GM21360 (cell line): ENCODE results near the gene CAPRIN1.

ENCODE experiments used
- ATAC-seq: cut with Tn5 transposase; IDR thresholded peaks from one replicate; pipeline ENCODE4 v1.9.1; 2021; ENCODE audit warnings: mild to moderate bottlenecking, moderate library complexity; ENCODE audit not compliant: unreplicated experiment

The CAPRIN1 gene, protein sequence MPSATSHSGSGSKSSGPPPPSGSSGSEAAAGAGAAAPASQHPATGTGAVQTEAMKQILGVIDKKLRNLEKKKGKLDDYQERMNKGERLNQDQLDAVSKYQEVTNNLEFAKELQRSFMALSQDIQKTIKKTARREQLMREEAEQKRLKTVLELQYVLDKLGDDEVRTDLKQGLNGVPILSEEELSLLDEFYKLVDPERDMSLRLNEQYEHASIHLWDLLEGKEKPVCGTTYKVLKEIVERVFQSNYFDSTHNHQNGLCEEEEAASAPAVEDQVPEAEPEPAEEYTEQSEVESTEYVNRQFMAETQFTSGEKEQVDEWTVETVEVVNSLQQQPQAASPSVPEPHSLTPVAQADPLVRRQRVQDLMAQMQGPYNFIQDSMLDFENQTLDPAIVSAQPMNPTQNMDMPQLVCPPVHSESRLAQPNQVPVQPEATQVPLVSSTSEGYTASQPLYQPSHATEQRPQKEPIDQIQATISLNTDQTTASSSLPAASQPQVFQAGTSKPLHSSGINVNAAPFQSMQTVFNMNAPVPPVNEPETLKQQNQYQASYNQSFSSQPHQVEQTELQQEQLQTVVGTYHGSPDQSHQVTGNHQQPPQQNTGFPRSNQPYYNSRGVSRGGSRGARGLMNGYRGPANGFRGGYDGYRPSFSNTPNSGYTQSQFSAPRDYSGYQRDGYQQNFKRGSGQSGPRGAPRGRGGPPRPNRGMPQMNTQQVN

DNA sequence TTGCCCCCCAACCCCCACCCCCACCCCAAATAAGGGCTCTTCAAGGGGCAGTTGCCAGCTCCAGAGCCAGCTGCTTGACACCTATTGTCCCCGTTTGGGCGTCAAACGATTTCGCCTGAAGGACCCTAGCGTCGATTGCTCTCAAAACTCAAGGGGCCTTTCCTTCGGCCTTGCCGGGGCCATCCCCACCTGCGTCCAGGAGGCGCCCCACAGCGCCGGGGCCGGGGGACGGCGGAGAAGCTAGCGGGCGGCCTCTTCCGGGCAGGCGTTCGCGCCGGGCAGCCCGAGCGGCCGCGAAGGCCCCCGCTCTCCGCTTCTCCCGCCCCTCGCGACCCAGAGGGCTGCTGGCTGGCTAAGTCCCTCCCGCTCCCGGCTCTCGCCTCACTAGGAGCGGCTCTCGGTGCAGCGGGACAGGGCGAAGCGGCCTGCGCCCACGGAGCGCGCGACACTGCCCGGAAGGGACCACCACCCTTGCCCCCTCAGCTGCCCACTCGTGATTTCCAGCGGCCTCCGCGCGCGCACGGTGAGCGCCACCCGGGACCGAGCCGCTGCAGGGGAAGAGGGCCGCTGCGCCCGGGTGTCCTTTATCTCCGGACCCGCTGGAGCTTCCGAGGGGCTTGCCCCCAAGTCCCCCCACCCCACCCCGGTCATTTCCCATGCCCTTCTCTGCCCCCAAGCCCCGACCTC, at the start of gene CAPRIN1:
Gene CAPRIN1, plus strand, starts transcription at position 383 of the 687 bp plus-strand sequence. CDS start 690 bp downstream, outside the sequence.
- ATAC-seq, result peak; percentile 63

DNA sequence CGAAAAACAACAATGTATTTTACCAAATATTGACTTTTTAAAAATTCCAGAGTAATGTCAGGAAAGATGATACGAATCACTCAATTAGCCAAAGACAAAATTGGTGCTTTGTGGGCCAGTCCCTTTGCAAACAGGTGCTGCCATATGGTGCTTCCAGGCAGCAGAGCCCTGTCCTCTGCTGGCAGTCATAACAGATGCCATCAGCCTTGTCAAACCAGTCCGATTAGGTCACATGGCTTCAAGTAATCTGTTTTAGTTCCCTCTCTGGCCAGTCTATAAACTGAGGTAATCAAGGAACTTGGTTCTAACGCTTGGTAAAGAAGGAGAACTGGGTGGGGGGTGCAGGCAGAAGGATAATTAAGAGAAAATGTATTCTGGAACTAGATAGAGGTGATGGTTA, 49.1 kb upstream of the CAPRIN1 start:
- no peak for ATAC-seq

DNA sequence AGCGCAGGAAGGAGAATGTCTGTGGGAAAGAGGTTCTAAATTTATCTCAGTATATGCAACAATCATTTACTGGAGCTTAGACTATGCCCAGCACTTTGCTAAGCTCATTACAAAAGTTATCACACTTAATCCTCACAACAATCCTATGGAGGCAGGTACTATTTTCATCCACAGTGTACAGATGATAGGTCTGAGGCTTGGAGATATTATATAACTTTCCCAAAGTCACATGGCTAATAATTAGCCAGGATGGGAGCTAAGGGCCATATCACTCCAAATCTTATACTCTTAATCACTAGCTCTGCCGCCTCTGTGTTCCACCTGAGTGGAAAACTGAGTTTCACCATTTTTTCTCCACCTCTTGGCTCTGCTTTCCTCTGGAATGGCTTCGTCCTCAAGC, 47.3 kb upstream of the CAPRIN1 start:
- ATAC-seq, result no peak

DNA sequence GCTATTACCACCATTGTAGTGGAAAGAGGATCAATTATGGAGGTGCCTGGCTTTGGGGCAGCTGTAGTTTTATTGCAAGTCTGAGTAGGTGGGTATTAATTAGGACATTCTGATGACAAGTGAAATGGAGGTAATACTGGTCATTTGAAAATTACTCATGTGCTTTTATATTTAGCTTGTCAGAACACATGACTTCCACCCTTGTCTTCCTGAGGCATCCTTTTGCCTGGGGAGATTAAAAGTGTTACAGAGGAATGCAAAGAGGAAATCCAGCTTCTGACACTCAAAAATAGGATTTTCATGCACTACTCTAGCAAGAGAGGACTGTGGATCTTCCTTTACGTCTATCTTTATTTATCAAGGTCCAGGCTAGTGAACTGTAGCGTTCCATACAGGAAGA, 44.7 kb upstream of the CAPRIN1 start:
- no peak for ATAC-seq

DNA sequence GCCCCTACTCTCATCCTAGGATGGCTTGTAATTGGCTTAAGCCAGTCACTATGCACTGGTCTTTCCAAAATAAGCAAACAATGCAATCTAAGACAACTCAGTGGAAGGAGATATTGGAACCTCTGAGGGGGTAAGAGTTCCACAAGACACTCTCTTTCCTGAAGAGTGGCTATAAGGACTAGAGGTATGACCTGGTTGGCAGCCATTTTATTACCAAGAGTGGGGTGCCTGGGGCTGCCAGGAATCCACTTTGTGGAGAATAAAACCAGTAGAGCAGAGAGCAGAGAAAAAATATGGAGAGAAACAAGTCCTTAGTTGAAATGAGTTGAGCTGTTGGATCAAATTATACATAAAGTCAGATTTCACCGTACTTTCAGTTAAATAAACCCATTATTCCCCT, 38.8 kb upstream of the CAPRIN1 start:
- ATAC-seq, result no peak

DNA sequence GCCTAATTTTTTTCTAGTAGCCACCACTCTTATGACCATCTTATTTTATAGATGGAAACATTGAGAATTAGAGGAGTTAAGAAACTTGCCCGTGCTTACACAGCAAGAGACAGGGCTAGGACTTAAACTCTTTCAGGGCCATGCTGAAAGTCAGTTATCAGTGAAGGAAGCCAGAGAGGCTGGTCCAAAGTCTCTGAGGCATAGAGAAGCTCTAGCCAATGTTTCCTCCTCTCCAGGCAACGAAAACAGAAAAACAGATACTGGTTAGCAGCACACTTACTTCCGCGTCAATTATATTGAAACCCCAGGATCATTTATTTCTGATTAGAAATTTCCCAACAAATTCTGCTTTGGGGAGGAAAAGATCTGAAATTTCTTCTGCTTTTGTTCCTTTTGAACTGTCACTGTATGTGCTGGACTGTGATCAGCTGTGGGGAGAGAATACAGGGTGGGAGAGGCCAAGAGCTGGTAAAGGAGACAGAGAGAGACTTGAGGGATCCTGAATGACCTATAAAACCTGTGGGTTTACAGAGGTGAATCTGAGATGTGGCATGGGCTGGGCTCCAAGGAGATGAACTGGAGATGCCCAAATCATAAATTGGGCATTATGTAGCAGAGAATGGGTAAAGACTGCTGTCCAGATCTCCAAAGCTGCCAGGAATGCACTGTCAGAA, 37.5 kb upstream of the CAPRIN1 start:
- ATAC-seq, result no peak

DNA sequence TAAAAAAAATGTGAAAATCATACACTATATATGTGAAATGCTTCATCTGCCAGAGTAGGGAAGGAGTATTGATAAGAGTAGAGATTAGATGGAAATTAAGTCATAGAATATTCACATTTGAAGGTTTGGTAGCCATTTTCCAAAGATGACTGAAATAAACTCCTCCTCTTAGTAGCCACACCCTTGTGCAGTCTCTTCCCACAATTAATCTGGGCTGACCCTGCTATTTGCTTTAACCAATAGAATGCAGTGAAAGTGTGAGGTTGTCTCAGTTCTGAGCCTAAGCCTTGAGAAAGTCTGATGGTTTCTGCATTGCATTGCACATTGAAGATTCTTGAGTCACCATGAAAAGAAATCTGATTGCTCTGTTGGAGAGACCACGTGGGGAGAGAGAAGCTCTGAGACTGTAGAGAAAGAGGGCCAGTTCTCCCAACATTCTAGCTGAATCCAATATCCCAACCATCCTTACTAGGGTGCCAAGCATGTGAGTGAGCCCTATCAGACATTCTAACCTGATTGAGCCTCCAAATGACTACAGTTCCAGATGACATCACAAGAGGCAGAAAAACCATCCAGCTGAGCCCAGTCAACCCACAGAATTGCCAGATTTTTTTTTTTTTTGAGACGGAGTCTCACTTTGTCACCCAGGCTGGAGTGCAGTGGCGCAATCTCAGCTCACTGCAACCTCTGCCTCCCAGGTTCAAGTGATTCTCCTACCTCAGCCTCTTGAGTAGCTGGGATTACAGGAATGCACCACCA, 29.4 kb upstream of the CAPRIN1 start:
- ATAC-seq, result no peak

DNA sequence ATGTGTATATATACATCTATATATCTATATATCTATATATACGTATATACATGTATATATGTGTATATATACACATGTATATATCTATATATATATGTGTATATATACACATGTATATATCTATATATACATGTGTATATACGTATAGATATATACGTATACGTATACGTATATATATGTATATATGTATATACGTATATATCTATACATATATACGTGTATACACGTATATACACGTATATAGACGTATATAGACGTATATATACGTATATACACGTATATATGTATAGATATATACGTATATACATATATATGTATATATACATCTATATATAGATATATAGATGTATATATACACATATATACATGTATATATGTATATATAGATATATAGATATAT, 25.1 kb upstream of the CAPRIN1 start:
- ATAC-seq, result no peak

DNA sequence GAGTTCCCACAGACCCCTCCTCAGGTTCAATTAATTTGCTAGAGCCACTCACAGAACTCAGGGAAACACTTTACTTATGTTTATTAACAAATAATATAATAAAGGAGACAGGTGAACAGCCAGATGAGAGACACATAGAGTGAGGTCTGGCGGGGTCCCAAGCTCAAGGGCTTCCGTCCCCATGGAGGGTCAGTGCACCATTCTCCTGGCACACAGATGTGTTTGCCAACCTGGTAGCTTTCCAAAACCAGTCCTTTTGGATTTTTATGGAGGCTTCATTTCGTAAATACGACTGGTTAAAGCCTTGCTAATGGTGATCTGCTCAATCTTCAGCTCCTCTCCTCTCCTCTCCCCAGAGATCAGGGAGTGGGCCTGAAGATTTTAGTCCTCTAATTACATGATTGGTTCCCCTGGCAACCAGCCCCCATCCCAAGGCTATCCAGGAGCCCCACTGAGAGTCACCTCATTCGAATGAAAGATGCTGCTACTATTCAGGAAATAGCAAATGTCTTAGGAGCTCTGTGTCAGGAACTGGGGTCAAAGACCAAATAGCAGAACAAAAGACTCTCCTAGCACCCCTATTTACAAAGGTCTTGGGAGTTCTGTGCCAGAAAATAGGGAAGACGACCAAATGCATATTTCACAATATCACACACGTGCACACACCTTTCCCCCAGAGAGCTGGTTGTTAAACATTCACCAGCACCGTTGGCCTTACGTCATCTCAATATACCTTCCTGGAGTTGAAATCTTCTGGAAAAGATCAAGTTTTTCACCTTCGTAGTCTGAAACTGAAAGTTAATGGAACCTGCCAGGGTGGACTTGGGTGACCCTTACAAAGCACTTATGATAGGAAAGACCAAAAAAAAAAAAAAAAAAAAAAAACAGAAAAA, 23.8 kb upstream of the CAPRIN1 start:
- no peak for ATAC-seq

DNA sequence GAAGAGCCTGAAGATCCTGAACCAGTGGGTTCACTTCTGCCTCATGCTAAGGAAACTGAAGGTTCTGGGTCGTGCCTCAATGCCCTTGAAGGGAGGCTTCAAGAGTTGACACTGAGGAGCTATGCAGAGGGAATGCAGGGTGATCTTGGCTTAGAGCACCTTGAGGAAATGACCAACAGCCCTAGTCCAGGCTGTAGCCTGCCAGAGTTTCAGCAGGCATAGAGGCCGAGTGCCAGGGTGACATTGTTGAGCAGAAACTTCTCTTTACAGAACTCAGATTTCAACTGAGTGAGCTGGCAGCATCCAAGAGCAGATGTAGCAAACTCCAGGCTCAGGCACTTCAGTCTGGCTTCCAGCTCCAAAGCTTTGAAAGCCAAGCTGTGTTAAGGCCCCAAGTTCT, 23.1 kb upstream of the CAPRIN1 start:
- ATAC-seq, result no peak

DNA sequence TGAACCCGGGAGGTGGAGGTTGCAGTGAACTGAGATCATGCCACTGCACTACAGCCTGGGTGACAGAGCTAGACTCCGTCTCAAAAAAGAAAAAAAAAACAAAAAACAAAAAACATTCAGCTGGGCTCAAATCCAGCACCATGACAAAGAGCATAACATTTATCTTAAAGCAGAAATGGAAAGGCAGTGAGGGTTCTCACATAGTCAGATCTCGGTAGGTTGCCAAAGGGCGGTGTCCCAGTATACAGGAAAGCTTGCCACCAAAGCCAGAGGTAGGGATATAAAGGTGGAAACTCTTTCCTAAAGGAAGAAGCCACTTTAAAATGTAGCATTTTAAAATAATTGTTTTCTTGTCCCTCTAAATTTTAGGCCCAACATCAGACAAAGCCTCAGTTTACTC, 22.4 kb upstream of the CAPRIN1 start:
- no peak for ATAC-seq

DNA sequence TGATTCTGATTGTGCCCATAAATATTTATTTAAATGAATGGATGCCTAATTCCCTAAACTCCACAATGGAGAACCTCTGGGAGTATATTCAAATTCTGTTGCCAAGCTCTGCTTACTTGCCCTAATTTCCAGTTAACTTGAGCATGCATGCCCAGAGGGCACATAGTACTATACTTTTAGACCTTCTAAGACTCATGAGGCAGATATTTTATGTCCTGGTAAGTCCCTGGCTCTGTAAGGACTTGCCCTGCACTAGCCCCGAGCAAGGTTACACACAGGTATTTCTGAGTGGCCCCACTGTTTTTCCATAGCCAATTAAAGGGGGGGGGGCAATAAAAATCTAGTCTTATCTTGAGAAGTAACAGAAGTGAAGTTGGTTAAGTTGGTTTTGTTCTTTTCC, 21.1 kb upstream of the CAPRIN1 start:
- no peak for ATAC-seq

DNA sequence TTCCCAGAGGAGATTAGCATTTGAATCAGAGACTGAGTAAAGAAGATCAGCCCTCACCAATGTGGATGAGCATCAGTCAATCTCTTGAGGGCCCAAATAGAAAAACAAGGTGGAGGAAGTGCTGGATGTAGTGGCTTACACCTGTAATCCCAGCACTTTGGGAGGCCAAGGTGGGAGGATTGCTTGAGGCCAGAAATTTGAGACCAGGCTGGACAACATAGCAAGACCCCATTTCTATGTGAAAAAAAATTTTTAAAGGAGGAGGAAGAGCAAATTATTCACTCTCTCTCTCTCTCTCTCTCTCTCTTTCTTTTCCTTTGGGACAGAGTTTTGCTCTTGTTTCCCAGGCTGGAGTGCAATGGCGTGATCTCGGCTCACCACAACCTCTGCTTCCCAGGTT, 18.1 kb upstream of the CAPRIN1 start:
- no peak for ATAC-seq

DNA sequence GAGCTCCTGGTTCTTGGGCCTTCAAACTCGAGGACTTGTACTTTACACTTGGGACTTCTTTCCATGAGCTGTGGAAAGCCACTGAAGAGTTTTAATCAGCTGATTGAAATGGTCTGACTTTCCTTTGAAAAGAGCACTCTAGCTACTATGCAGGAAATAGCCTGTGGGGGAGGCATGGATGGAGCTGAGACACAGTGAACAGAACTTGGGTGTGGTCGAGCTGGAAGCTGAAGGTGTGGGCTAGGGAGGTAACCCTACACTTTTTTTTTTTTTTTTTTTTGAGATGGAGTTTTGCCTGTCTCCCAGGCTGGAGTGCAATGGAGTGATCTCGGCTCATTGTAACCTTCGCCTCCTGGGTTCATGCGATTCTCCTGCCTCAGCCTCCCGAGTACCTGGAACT, 17.5 kb upstream of the CAPRIN1 start:
- ATAC-seq, result no peak

DNA sequence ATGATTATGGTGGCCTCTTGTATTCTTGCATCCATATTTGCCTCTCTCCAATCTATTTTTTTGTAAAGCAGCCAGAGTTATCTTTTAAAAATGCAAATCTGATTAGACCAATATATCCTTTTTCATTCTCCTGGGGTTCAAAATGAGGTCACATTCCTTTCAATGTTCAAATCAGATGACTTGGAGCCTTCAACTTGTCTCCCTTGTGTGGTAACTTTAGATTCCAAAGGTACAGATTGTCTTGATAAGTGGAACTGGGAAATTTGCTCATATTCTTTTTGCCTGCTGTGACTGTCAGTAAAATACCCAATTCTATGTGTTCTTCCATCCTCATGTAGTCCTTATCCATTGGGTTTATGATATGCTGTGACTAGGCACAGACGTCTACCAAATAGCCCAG, 15.1 kb upstream of the CAPRIN1 start:
- no peak for ATAC-seq

DNA sequence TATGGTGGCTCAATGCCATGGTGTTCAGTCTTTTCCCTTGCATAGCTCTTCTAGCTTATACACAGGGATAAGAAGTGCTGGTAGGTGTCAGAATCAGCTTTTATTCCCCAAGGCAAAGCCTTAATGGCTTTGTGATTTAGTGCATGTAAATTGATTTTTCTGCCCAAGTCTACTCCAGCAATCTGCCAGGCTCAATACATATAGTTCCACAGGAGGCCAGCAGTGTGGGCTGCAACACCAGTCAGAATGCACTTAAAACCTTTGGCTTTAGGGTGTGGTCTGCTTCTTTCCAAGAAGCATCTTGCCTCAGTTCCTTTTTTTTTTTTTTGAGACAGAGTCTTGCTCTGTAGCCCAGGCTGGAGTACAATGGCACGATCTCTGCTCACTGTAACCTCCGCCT, 14.5 kb upstream of the CAPRIN1 start:
- no peak for ATAC-seq

DNA sequence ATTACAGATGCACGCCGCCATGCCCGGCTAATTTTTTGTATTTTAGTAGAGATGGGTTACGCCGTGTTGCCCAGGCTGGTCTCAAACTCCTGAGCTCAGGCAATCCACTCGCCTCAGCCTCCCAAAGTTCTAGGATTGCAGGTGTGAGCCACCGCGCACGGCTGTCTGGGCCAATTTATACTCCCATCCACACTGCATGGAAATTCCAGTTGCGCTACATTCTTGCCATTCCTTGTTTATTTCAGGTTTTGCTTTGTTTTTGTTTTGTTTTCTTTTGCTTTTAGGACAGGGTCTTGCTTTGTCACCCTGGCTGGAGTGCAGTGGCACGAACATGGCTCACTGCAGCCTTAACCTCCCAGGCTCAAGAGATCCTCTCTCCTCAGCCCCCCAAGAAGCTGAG, 11.0 kb upstream of the CAPRIN1 start:
- no peak for ATAC-seq

DNA sequence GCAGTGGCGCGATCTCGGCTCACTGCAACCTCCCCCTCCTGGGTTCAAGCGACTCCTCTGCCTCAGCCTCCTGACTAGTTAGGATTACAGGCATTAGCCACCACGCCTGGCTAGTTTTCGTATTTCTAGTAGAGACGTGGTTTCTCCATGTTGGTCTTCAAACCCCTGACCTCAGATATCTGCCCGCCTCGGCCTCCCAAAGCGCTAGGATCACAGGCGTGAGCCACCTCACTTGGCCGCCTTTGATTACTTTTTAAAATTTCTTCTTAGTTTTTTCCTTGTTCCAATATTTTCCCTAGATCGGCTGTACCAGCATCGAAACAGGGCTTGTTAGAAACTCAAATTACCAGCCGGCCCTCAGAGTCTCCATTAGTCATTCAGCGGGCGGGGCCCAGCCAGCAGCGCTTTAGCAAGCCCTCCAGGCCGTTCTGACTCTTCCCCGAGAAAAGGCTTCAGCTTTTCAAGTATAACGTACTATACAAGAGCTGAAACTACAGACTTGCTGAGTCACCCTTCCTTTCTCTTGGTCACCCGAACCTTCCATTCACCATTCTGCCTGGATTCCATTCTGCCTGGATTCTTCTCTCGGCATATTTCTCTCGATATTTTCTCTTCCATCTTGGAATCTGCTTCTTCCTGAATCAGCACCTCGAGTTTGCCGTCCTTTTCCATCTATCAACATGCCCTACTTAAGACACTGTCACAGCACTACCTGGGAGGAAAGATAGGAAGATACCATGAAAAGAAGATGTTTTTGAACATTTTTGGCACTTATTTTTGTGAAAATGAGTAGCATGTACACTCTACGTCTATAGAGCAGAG, 6.7 kb upstream of the CAPRIN1 start:
- ATAC-seq, result no peak

DNA sequence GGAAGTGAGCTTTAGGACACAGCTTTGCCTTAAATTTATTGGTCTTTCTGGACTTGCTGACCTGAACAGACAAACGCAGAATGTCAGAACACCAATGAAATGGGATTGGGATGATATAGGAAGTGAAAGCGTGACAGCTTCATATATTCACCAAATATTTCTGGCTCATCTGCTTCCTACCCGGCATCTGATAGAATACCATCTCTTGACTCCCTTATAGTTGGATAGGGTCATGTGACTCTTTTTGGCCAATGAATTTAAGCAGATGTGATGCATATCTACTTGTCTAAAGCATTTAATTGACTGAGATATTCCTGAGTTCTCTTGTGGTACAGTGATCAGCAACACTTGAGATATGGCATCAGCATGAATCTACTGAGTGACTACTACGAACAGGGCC, 2.5 kb upstream of the CAPRIN1 start:
- ATAC-seq, result no peak
